IMR-90 (cell line): ENCODE data around the gene GLS. TPM values are rescaled to one million over a fixed set of nuclear protein-coding genes. Genes with fewer than 3 reads are reported as not detected.

Experiments used
- ATAC-seq: fragments of 200-7000 bp; cut with Tn5 transposase; 2 replicates; pipeline ENCODE4 v1.9.1; 2020; ENCODE audit warnings: low read depth, mild to moderate bottlenecking, moderate library complexity
- BruUV-seq: library from RNA; stranded (reverse); fragments of 400-500 nt; replicated peaks from 2 replicates; lab custom pipeline; 2021; lab: Mats Ljungman, UMichigan
- CTCF ChIA-PET: fragments of 300-600 bp; formaldehyde crosslinking; extraction: SDS; loops from one replicate; lab custom pipeline; 2021; ENCODE audit warnings: antibody characterized with exemption; lab: Yijun Ruan, JAX
- POLR2A ChIA-PET: fragments of 300-600 bp; sonication (Branson Sonifier 250); formaldehyde crosslinking; loops from one replicate; lab custom pipeline; 2022; ENCODE audit warnings: antibody characterized with exemption; ENCODE audit not compliant: unreplicated experiment; lab: Charles Lee
- DNase-seq: peaks from one replicate; pipeline ENCODE4 v3.0.0; 2013
- H2AFZ ChIP-seq: replicated peaks from 2 replicates; pipeline ENCODE3; 2013; ENCODE audit warnings: low read length, mild to moderate bottlenecking; ENCODE audit not compliant: poor library complexity
- H2AK5ac ChIP-seq: 2 replicates; pipeline ENCODE4 v1.6.1; 2013; ENCODE audit warnings: low read depth, low read length, inconsistent platforms
- H2AK9ac ChIP-seq: replicated peaks from 2 replicates; pipeline ENCODE3; 2013; ENCODE audit warnings: mild to moderate bottlenecking, low read depth, low read length, moderate library complexity; ENCODE audit not compliant: poor library complexity
- H2BK120ac ChIP-seq: 2 replicates; pipeline ENCODE4 v1.6.1; 2013; ENCODE audit warnings: low read depth, low read length, inconsistent platforms
- H2BK15ac ChIP-seq: 3 replicates; pipeline ENCODE4 v1.6.1; 2013; ENCODE audit warnings: low read depth, low read length, inconsistent platforms
- H2BK20ac ChIP-seq: 2 replicates; pipeline ENCODE4 v1.6.1; 2013; ENCODE audit warnings: low read depth, mild to moderate bottlenecking, inconsistent platforms, low read length, moderate library complexity
- H2BK5ac ChIP-seq: 2 replicates; pipeline ENCODE4 v1.6.1; 2013; ENCODE audit warnings: mild to moderate bottlenecking, low read depth, low read length, inconsistent platforms; ENCODE audit not compliant: poor library complexity, severe bottlenecking
- H3K14ac ChIP-seq: replicated peaks from 2 replicates; pipeline ENCODE4 v1.6.1; 2013; ENCODE audit warnings: low read depth, low read length, inconsistent platforms
- H3K18ac ChIP-seq: 2 replicates; pipeline ENCODE4 v1.6.1; 2013; ENCODE audit warnings: low read depth, low read length, control low read depth
- H3K23ac ChIP-seq: 2 replicates; pipeline ENCODE4 v1.6.1; 2013; ENCODE audit warnings: low read depth, low read length, inconsistent platforms
- H3K27ac ChIP-seq: 2 replicates; pipeline ENCODE4 v1.5.1; 2013; ENCODE audit warnings: mild to moderate bottlenecking, control low read depth, low read length; ENCODE audit not compliant: insufficient read depth
- H3K27me3 ChIP-seq: 2 replicates; pipeline ENCODE4 v1.6.1; 2013; ENCODE audit warnings: low read length; ENCODE audit not compliant: control insufficient read depth, insufficient read depth
- H3K36me3 ChIP-seq: 2 replicates; pipeline ENCODE4 v1.6.1; 2013; ENCODE audit warnings: low read length, mixed read lengths; ENCODE audit not compliant: control insufficient read depth, insufficient read depth
- H3K4ac ChIP-seq: 2 replicates; pipeline ENCODE4 v1.6.1; 2013; ENCODE audit warnings: low read depth, low read length, inconsistent platforms
- H3K4me1 ChIP-seq: 2 replicates; pipeline ENCODE4 v1.6.1; 2013; ENCODE audit warnings: low read length, mixed read lengths; ENCODE audit not compliant: control insufficient read depth, insufficient read depth
- H3K4me2 ChIP-seq: 2 replicates; pipeline ENCODE4 v1.6.1; 2013; ENCODE audit warnings: low read depth, mild to moderate bottlenecking, control low read depth, low read length, moderate library complexity
- H3K4me3 ChIP-seq: 2 replicates; pipeline ENCODE4 v1.5.1; 2013; ENCODE audit warnings: low read depth, mild to moderate bottlenecking, control low read depth, low read length, moderate library complexity; ENCODE audit not compliant: insufficient read depth
- H3K56ac ChIP-seq: 2 replicates; pipeline ENCODE4 v1.6.1; 2013; ENCODE audit warnings: low read length, inconsistent platforms; ENCODE audit not compliant: insufficient read depth; ENCODE audit errors: extremely low read depth
- H3K79me1 ChIP-seq, 2 experiments: 2 replicates each; pipeline ENCODE4 v1.6.1; 2013; ENCODE audit warnings: low read length in 2 of 2, inconsistent platforms in 1 of 2, low read depth in 1 of 2
- H3K9ac ChIP-seq: 2 replicates; pipeline ENCODE4 v1.6.1; 2013; ENCODE audit warnings: low read depth, low read length, control low read depth
- H3K9me1 ChIP-seq: 2 replicates; pipeline ENCODE4 v1.6.1; 2013; ENCODE audit warnings: low read length, inconsistent platforms; ENCODE audit not compliant: insufficient read depth
- H3K9me3 ChIP-seq: 2 replicates; pipeline ENCODE4 v1.6.1; 2013; ENCODE audit warnings: low read length; ENCODE audit not compliant: control insufficient read depth, insufficient read depth
- H4K20me1 ChIP-seq: 2 replicates; pipeline ENCODE4 v1.6.1; 2013; ENCODE audit warnings: low read length, inconsistent platforms; ENCODE audit not compliant: insufficient read depth
- H4K5ac ChIP-seq: 2 replicates; pipeline ENCODE4 v1.6.1; 2013; ENCODE audit warnings: mild to moderate bottlenecking, low read depth, low read length, control low read depth
- H4K8ac ChIP-seq, 2 experiments: 2 replicates each; pipeline ENCODE4 v1.6.1; 2013; ENCODE audit warnings: low read depth in 2 of 2, low read length in 2 of 2, control low read depth in 1 of 2, inconsistent platforms in 1 of 2
- H4K91ac ChIP-seq: 2 replicates; pipeline ENCODE4 v1.6.1; 2013; ENCODE audit warnings: low read depth, low read length, inconsistent platforms; ENCODE audit not compliant: insufficient read depth
- MAFK ChIP-seq: IDR thresholded peaks from 2 replicates; pipeline ENCODE4 v1.6.1; 2012; ENCODE audit warnings: low read depth, low read length, improper control_type of control experiment
- WGBS, 2 experiments: methylation state at CpG; one replicate each; pipeline versions ENCODE4 v1.1.5 to v1.1.7; 2013; ENCODE audit warnings: missing lambda C conversion rate in 2 of 2; ENCODE audit not compliant: insufficient read length in 1 of 2; ENCODE audit errors: extremely low coverage in 2 of 2; 5-methylcytosine and 5-hydroxymethylcytosine counted together
- dilution Hi-C: fragments of 300-500 bp; cut with HindIII; formaldehyde crosslinking; loops from one replicate; pipeline ENCODE4 v1.14.3; 2018; ENCODE audit warnings: low sequenced_read_pairs; ENCODE audit not compliant: unreplicated experiment
- in situ Hi-C: fragments of 300-500 bp; cut with MboI; formaldehyde crosslinking; loops from 3 replicates; pipeline ENCODE4 v1.14.3; 2019; ENCODE audit warnings: low sequenced_read_pairs, inconsistent platforms, mixed read lengths
- intact Hi-C: fragments of 100-400 bp; cut with micrococcal nuclease; formaldehyde crosslinking; loops from 2 replicates; pipeline ENCODE4 v1.10.0; 2022
- polyA plus RNA-seq, 3 experiments: library from polyadenylated mRNA; depleted of rRNA; stranded (reverse); fragments of >200 nt; gene quantifications; 2 replicates each; pipeline ENCODE4 v1.2.3, GENCODE V29; 2012; ENCODE audit warnings: low replicate concordance in 1 of 3
- total RNA-seq: library from RNA; depleted of rRNA; stranded (reverse); fragments of >200 nt; gene quantifications from 2 replicates; pipeline ENCODE4 v1.2.3, GENCODE V29; 2012

The GLS gene
- total and polyA plus RNA-seq, 2 of the 4 experiments (the other 2 are of a cell fraction) = 87.5 to 130 TPM

DNA sequence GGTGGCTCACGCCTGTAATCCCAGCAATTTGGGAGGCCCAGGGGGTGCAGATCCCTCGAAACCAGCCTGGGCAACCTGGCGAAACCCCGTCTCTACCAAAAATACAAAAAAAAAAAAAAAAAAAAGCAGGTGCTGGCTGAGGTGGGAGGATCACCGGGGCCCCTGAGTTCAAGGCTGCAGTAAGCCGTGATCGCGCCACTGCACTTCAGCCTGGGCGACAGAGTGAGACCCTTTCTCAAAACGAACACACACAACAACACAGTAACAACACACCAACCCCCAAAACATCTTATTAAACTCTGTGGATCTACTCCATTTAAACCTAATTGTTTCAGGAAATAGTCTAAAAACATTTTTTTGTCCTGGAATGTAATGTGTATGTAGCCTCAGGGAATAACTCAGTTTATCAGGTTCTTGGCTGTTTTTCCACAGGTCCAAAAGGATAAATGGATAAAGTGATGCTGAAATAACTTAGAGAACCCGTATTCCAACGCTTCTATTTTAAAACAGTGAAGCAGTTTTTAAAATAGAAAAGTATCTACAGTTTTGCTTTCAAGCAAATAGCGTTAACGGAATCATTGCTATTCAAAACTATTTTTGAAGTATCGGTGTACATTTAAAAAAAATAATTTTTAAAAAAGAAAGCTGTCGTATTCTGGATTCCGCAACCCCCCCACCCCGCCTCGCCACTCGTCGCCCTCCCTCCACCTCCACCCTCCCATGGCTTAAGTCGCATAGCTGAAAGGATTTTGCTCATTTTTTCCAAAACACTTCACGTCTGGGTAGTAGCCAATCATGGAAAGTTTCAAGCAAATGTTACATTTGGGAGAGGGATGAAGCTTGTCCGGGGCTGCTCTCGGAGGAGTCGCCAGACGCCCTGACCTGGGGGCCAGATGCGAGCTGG lies 895 bp upstream of the GLS start:
- H2BK20ac ChIP-seq = peak overlapping the region; percentile 75
- H3K4ac ChIP-seq = peak overlapping the region; percentile 92
- ChIA-PET CTCF (no interaction called here), POLR2A (interaction anchor here (0.6 kb wide), 2 partner anchors 17 to 423 kb away, joined by 3 to 5 read pairs; no protein-coding TSS in a partner anchor)
- H4K91ac ChIP-seq = peak overlapping the region; percentile 90
- peak overlapping the region; percentile 82; the same call in 1 of the 3 replicates for H2BK15ac ChIP-seq
- TSS peak; percentile 48 for BruUV-seq
- peak overlapping the region; percentile 88 for H3K23ac ChIP-seq
- dilution Hi-C loops (no loop called here), in situ Hi-C loops (no loop called here), intact Hi-C loops (loop anchor here (1.0 to 5.0 kb wide), 3 partner anchors 18 to 42 kb away; no protein-coding TSS in a partner anchor)
- H4K5ac ChIP-seq = peak overlapping the region; percentile 64
- H4K8ac ChIP-seq = peak overlapping the region; percentile 43 to 84; a peak in 3 of 4 replicates
- H3K27ac ChIP-seq = peak overlapping the region; percentile 89
- H3K79me1 ChIP-seq = peaks cover 4 to 14% of the 10 kb centered on the region in 2 experiments; a peak in 2 of 4 replicates
- no peaks in the 10 kb centered on the region for H3K9me3 ChIP-seq
- TF ChIP-seq MAFK = no peak
- no peaks in the 10 kb centered on the region for H3K9me1 ChIP-seq
- H3K27me3 ChIP-seq = no peaks in the 10 kb centered on the region
- DNase-seq (no peak), ATAC-seq (no peak; the same call in none of the 2 replicates)
- peak overlapping the region; percentile 87 for H2AK5ac ChIP-seq
- peak overlapping the region; percentile 77 for H3K4me2 ChIP-seq
- peak overlapping the region; percentile 90 for H3K14ac ChIP-seq
- no peaks in the 10 kb centered on the region for H3K36me3 ChIP-seq
- H4K20me1 ChIP-seq = peaks cover 32% of the 10 kb centered on the region; the same call in 1 of the 2 replicates
- H3K56ac ChIP-seq = peak overlapping the region; percentile 80
- H3K4me3 ChIP-seq = peak overlapping the region; percentile 47
- peak overlapping the region; percentile 38 for H3K18ac ChIP-seq
- H2AFZ ChIP-seq = peak overlapping the region; percentile 96
- H2BK5ac ChIP-seq = peak overlapping the region; percentile 84
- peak overlapping the region; percentile 56 for H2AK9ac ChIP-seq
- WGBS, 2 experiments = 0% methylated on average over 2 of the region's 28 CpGs; no CpG with 5 or more reads in 1 of the 2 experiments
- peaks cover 3% of the 10 kb centered on the region; the same call in 1 of the 2 replicates for H3K4me1 ChIP-seq
- H2BK120ac ChIP-seq = peak overlapping the region; percentile 94
- H3K9ac ChIP-seq = peak overlapping the region; percentile 82
